Small intestine (tissue), 7 donors: ENCODE data around the gene MDFI. TPM values are rescaled to one million over a fixed set of nuclear protein-coding genes. Genes with fewer than 3 reads are reported as not detected.

Source experiments
- DNase-seq, 2 donors: peaks; one replicate each; pipeline versions ENCODE4 v3.0.0 to v3.0.0-alpha.2; 2013
- FAIRE-seq: peaks from 2 replicates; lab custom pipeline; 2012; peaks lifted over from hg19 to GRCh38; lab: Jason Lieb, UNC
- H3K27ac ChIP-seq, 3 donors: one replicate each; pipeline ENCODE4 v1.5.1; 2013; ENCODE audit warnings: low read length in 2 of 3, mild to moderate bottlenecking in 2 of 3, control low read depth in 1 of 3, inconsistent platforms in 1 of 3, low read depth in 1 of 3, moderate library complexity in 1 of 3
- H3K27me3 ChIP-seq, 3 donors: one replicate each; pipeline ENCODE4 v1.6.1; 2013; ENCODE audit warnings: low read length in 3 of 3, inconsistent platforms in 1 of 3; ENCODE audit not compliant: control insufficient read depth in 3 of 3, insufficient read depth in 3 of 3
- H3K36me3 ChIP-seq, 3 donors: one replicate each; pipeline ENCODE4 v1.6.1; 2013; ENCODE audit warnings: low read length in 3 of 3, inconsistent platforms in 1 of 3, low read depth in 1 of 3, mild to moderate bottlenecking in 1 of 3, moderate library complexity in 1 of 3; ENCODE audit not compliant: control insufficient read depth in 3 of 3, insufficient read depth in 2 of 3
- H3K4me1 ChIP-seq, 3 donors: one replicate each; pipeline ENCODE4 v1.6.1; 2013; ENCODE audit warnings: low read length in 2 of 3, inconsistent platforms in 1 of 3, low read depth in 1 of 3, mild to moderate bottlenecking in 1 of 3, moderate library complexity in 1 of 3; ENCODE audit not compliant: control insufficient read depth in 3 of 3, insufficient read depth in 2 of 3
- H3K4me3 ChIP-seq, 3 donors: one replicate each; pipeline ENCODE4 v1.5.1; 2013; ENCODE audit warnings: low read length in 3 of 3, control low read depth in 1 of 3, inconsistent platforms in 1 of 3, low read depth in 1 of 3, mild to moderate bottlenecking in 1 of 3, moderate library complexity in 1 of 3
- H3K9me3 ChIP-seq, 2 donors: one replicate each; pipeline ENCODE4 v1.6.1; 2013; ENCODE audit warnings: low read depth in 1 of 2, low read length in 1 of 2; ENCODE audit not compliant: control insufficient read depth in 2 of 2, insufficient read depth in 1 of 2
- WGBS, 3 donors: extraction: QIAGEN DNeasy Blood & Tissue Kit; methylation state at CpG; one replicate each; pipeline ENCODE4 v1.1.7; 2013; 5-methylcytosine and 5-hydroxymethylcytosine counted together
- polyA plus RNA-seq, 4 donors: library from polyadenylated mRNA; stranded (reverse) in 3 of 4; unstranded in 1 of 4; fragments of 200-250 nt in 3 of 4; fragments of 120-200 nt in 1 of 4; gene quantifications; one replicate each; pipeline versions ENCODE4 v1.2.1 to v1.2.3, GENCODE V29; 2013
- donor health status: healthy with polysubstance abuse.
- donor health status: control.
- donor health status: control.
- donor health status: Bipolar disorder and iron deficiency.
- donor health status: healthy.

Gene MDFI
- polyA plus RNA-seq, 4 donors = 0.81 to 22.9 (median 4.0) TPM

GRCh38 chr6:41645007-41645618 is 6.8 kb downstream of the MDFI start:
- Histone ChIP-seq H3K27ac (no peak overlapping the region), H3K36me3 (peaks cover 0 to 32% (median 0%) of the 10 kb centered on the region in 3 donors), H3K4me1 (peaks cover 0 to 7% (median 0%) of the 10 kb centered on the region in 3 donors), H3K4me3 (no peak overlapping the region), H3K27me3 (peaks cover 0 to 30% (median 3%) of the 10 kb centered on the region in 3 donors), H3K9me3 (no peaks in the 10 kb centered on the region)
- DNase-seq (no peak), FAIRE-seq (no peak)
- WGBS, 3 donors = 72 to 82% (median 80%) methylated on average over 12 of the region's 12 CpGs

GRCh38 chr6:41646026-41646795 is 7.9 kb downstream of the MDFI start:
- Histone ChIP-seq H3K9me3 (no peaks in the 10 kb centered on the region), H3K4me1 (peaks cover 0 to 7% (median 0%) of the 10 kb centered on the region in 3 donors), H3K36me3 (peaks cover 0 to 29% (median 0%) of the 10 kb centered on the region in 3 donors), H3K27ac (no peak overlapping the region), H3K4me3 (no peak overlapping the region), H3K27me3 (peaks cover 0 to 24% (median 0%) of the 10 kb centered on the region in 3 donors)
- FAIRE-seq (no peak), DNase-seq (no peak)
- 81 to 83% (median 81%) methylated on average over 14 of the region's 14 CpGs for WGBS, 3 donors

GRCh38 chr6:41647061-41647511 is 8.8 kb downstream of the MDFI start:
- H3K4me1 ChIP-seq = peaks cover 0 to 6% (median 0%) of the 10 kb centered on the region in 3 donors
- no peak for DNase-seq
- H3K4me3 ChIP-seq = no peak overlapping the region
- peaks cover 0 to 31% (median 0%) of the 10 kb centered on the region in 3 donors for H3K36me3 ChIP-seq
- peaks cover 0 to 22% (median 0%) of the 10 kb centered on the region in 3 donors for H3K27me3 ChIP-seq
- no peak for FAIRE-seq
- WGBS, 3 donors = 66 to 82% (median 76%) methylated on average over 9 of the region's 9 CpGs
- no peak overlapping the region for H3K27ac ChIP-seq
- no peaks in the 10 kb centered on the region for H3K9me3 ChIP-seq

- Histone ChIP-seq H3K4me3 (no peak overlapping the region), H3K36me3 (peaks cover 0 to 30% (median 0%) of the 10 kb centered on the region in 3 donors), H3K9me3 (no peaks in the 10 kb centered on the region), H3K27me3 (peaks cover 0 to 22% (median 0%) of the 10 kb centered on the region in 3 donors), H3K4me1 (no peaks in the 10 kb centered on the region), H3K27ac (no peak overlapping the region)
- FAIRE-seq (no peak), DNase-seq (no peak)
- 67 to 77% (median 69%) methylated on average over 7 of the region's 7 CpGs for WGBS, 3 donors
Observed at GRCh38 chr6:41648070-41648585, 9.9 kb downstream of the MDFI start.

GRCh38 chr6:41648921-41649320 is 10.7 kb downstream of the MDFI start:
- FAIRE-seq (no peak), DNase-seq (no peak)
- no peaks in the 10 kb centered on the region for H3K4me1 ChIP-seq
- H3K27ac ChIP-seq = no peak overlapping the region
- no peaks in the 10 kb centered on the region for H3K9me3 ChIP-seq
- no peak overlapping the region for H3K4me3 ChIP-seq
- H3K36me3 ChIP-seq = peaks cover 0 to 35% (median 0%) of the 10 kb centered on the region in 3 donors
- 32 to 65% (median 49%) methylated on average over 4 to 5 of the region's 5 CpGs for WGBS, 3 donors
- peaks cover 0 to 21% (median 0%) of the 10 kb centered on the region in 3 donors for H3K27me3 ChIP-seq

- no peak overlapping the region for H3K4me3 ChIP-seq
- no peaks in the 10 kb centered on the region for H3K4me1 ChIP-seq
- FAIRE-seq = no peak
- H3K36me3 ChIP-seq = peaks cover 0 to 37% (median 0%) of the 10 kb centered on the region in 3 donors
- DNase-seq = no peak
- peaks cover 0 to 18% (median 0%) of the 10 kb centered on the region in 3 donors for H3K27me3 ChIP-seq
- no peak overlapping the region for H3K27ac ChIP-seq
- H3K9me3 ChIP-seq = no peaks in the 10 kb centered on the region
- 34 to 73% (median 54%) methylated on average over 10 of the region's 10 CpGs for WGBS, 3 donors
Observed at GRCh38 chr6:41649596-41649995, 11.3 kb downstream of the MDFI start.

GRCh38 chr6:41650120-41650519 is 11.9 kb downstream of the MDFI start:
- no peaks in the 10 kb centered on the region for H3K4me1 ChIP-seq
- FAIRE-seq (no peak), DNase-seq (no peak)
- H3K27ac ChIP-seq = no peak overlapping the region
- peaks cover 0 to 37% (median 0%) of the 10 kb centered on the region in 3 donors for H3K36me3 ChIP-seq
- H3K27me3 ChIP-seq = peaks cover 0 to 18% (median 0%) of the 10 kb centered on the region in 3 donors
- WGBS, 3 donors = 69 to 87% (median 84%) methylated on average over 2 of the region's 2 CpGs
- H3K4me3 ChIP-seq = no peak overlapping the region
- no peaks in the 10 kb centered on the region for H3K9me3 ChIP-seq

- Histone ChIP-seq H3K4me1 (peaks cover 0 to 7% (median 0%) of the 10 kb centered on the region in 3 donors), H3K27ac (no peak overlapping the region), H3K36me3 (peaks cover 0 to 34% (median 0%) of the 10 kb centered on the region in 3 donors), H3K27me3 (peaks cover 0 to 11% (median 0%) of the 10 kb centered on the region in 3 donors), H3K4me3 (no peak overlapping the region), H3K9me3 (no peaks in the 10 kb centered on the region)
- no peak for DNase-seq
- WGBS, 3 donors = 53 to 75% (median 54%) methylated on average over 11 of the region's 11 CpGs
- FAIRE-seq = no peak
Observed at GRCh38 chr6:41651246-41651961, 13.1 kb downstream of the MDFI start.
